Activated CD8-positive, alpha-beta memory T cell treated with anti-CD3 and anti-CD28 coated beads for 48 hours (primary cell): ENCODE measurements around the gene TMEM242.
"Not testable (repeated sequence)": the region's sequence is repeated elsewhere in the genome, so short reads cannot be mapped to it uniquely, and the experiment has no call there.

Experiments used
- DNase-seq, 3 experiments: peaks; one replicate each; pipeline ENCODE4 v3.0.0-alpha.2; 2020; ENCODE audit warnings: low read depth in 2 of 3, low spot score in 2 of 3

TMEM242 gene

GRCh38 chr6:157323255-157323965 lies at the start of gene TMEM242:
Gene TMEM242 (minus strand): TSS chr6:157323519. CDS start chr6:157323499, 20 bp downstream.
- peak; percentile 82 to 96 (median 88) for DNase-seq

GRCh38 chr6:157372501-157373280 lies 49.4 kb upstream of the TMEM242 start:
- DNase-seq: no peak

- no peak for DNase-seq
Measured at GRCh38 chr6:157370755-157371154, 47.4 kb upstream of the TMEM242 start.

GRCh38 chr6:157368359-157369049 lies 45.2 kb upstream of the TMEM242 start:
- DNase-seq: no peak

- DNase-seq: no peak
Measured at GRCh38 chr6:157366648-157367047, 43.3 kb upstream of the TMEM242 start.

- no peak for DNase-seq
Measured at GRCh38 chr6:157364705-157365104, 41.4 kb upstream of the TMEM242 start.

GRCh38 chr6:157361886-157362285 lies 38.6 kb upstream of the TMEM242 start:
- no peak for DNase-seq

- DNase-seq: no peak
Measured at GRCh38 chr6:157358287-157358686, 35.0 kb upstream of the TMEM242 start.

GRCh38 chr6:157346373-157346772 lies 23.1 kb upstream of the TMEM242 start:
- DNase-seq: no peak

- DNase-seq: no peak
Measured at GRCh38 chr6:157343732-157344131, 20.4 kb upstream of the TMEM242 start.

- DNase-seq: no peak
Measured at GRCh38 chr6:157339432-157339831, 16.1 kb upstream of the TMEM242 start.

- no peak for DNase-seq
Measured at GRCh38 chr6:157337751-157338150, 14.4 kb upstream of the TMEM242 start.

GRCh38 chr6:157337276-157337675 lies 14.0 kb upstream of the TMEM242 start:
- not testable (repeated sequence) for DNase-seq

GRCh38 chr6:157335829-157336228 lies 12.5 kb upstream of the TMEM242 start:
- DNase-seq: no peak

- DNase-seq: no peak
Measured at GRCh38 chr6:157333956-157334355, 10.6 kb upstream of the TMEM242 start.

- no peak for DNase-seq
Measured at GRCh38 chr6:157333537-157333936, 10.2 kb upstream of the TMEM242 start.

- no peak for DNase-seq
Measured at GRCh38 chr6:157332813-157333212, 9.5 kb upstream of the TMEM242 start.

GRCh38 chr6:157330831-157331230 lies 7.5 kb upstream of the TMEM242 start:
- no peak for DNase-seq

- DNase-seq: no peak
Measured at GRCh38 chr6:157329829-157330228, 6.5 kb upstream of the TMEM242 start.

GRCh38 chr6:157328108-157328692 lies 4.9 kb upstream of the TMEM242 start:
- no peak for DNase-seq

- no peak for DNase-seq
Measured at GRCh38 chr6:157326979-157327378, 3.7 kb upstream of the TMEM242 start.
